ENCODE data around the gene NPLOC4. TPM values are rescaled to one million over a fixed set of nuclear protein-coding genes. Genes with fewer than 3 reads are reported as not detected.

The NPLOC4 gene
- total and polyA plus RNA-seq, 2 of the 8 experiments (the other 6 are each of a cell fraction or from before 2014, with no cell fraction given) = 70.7 to 92.7 TPM

DNA sequence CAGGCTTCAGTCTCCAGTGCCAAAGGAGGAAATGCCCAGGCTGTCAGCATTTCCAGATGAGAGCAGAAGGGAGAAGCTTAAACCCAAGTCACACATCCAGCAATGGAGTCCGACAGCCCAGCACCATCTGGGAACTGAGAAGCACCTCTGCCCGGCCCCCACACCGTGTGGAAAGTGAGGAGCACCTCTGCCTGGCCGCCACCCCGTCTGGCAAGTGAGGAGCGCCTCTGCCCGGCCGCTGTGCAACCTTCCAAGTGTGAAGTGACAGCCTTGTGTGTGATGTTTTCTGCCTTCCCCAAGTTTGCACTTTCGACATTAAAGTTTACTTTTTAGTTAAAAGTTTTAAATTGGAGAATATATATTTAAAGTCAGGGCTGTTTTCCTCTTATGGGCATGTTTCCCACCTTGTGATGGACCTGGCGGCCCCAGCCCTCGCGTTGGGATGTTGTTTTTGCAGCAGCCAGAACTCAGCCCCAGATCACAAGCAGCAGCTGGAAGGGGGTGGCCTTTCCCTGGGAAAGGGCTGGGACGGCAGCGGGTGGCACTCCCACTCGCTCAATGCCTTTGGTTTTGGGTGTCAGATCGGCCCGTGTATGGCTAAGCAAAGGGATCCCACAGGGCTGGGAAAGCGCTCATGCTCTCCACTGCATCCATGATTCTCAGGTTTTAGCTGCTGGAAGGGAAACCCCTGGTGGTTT is 36.8 kb upstream of the NPLOC4 start:
- Histone ChIP-seq H3K4me1 (replicated peaks in 1 of 4; ENCODE audit: control insufficient read depth in 3 of 4, insufficient read depth in 4 of 4, low read length in 3 of 4) (no peaks in the 10 kb centered on the region), H3K4me3 (ENCODE audit: extremely low read depth in 1 of 4, insufficient read depth in 2 of 4, low read depth in 3 of 4, low read length in 4 of 4) (no peak overlapping the region), H2AK5ac (ENCODE audit: low read depth, low read length) (no peak overlapping the region), H3K23ac (ENCODE audit: insufficient read length) (no peak overlapping the region), H4K8ac (ENCODE audit: extremely low read depth, insufficient read depth, low read length) (no peak overlapping the region), H4K20me1 (replicated peaks in 1 of 2; ENCODE audit: control insufficient read depth in 1 of 2, insufficient read depth in 2 of 2, low read length in 2 of 2) (peaks cover 10 to 23% of the 10 kb centered on the region in 2 experiments), H2AFZ (ENCODE audit: low read length) (no peak overlapping the region), H4K91ac (replicated peaks; ENCODE audit: insufficient read length, low read length) (no peak overlapping the region), H2BK15ac (ENCODE audit: low read length) (no peak overlapping the region), H3K27me3 (replicated peaks in 1 of 4; ENCODE audit: control insufficient read depth in 3 of 4, extremely low read depth in 1 of 4, insufficient read depth in 3 of 4, low read length in 3 of 4) (no peaks in the 10 kb centered on the region), H3K9ac (replicated peaks in 1 of 4; ENCODE audit: extremely low read depth in 1 of 4, low read depth in 3 of 4, low read length in 3 of 4) (no peak overlapping the region), H3K4me2 (ENCODE audit: insufficient read depth in 1 of 2, low read depth in 2 of 2, low read length in 2 of 2) (no peak overlapping the region), H3K79me2 (ENCODE audit: control insufficient read depth in 1 of 2, insufficient read depth in 2 of 2, low read length in 2 of 2) (peaks cover 0 to 9% of the 10 kb centered on the region in 2 experiments; a peak in 1 of 4 replicates), H2BK20ac (ENCODE audit: low read length) (no peak overlapping the region), H2BK120ac (replicated peaks; ENCODE audit: low read depth, low read length) (no peak overlapping the region), H3K4ac (replicated peaks; ENCODE audit: insufficient read length, low read depth, low read length) (no peak overlapping the region), H3K36me3 (ENCODE audit: control insufficient read depth in 2 of 4, insufficient read depth in 4 of 4, low read length in 3 of 4) (peaks cover 26 to 53% (median 48%) of the 10 kb centered on the region in 4 experiments), H2BK12ac (ENCODE audit: low read depth, low read length) (no peak overlapping the region), H3K27ac (ENCODE audit: low read depth, low read length) (no peak overlapping the region), H3K79me1 (ENCODE audit: low read depth, low read length) (no peaks in the 10 kb centered on the region; the same call in 1 of the 2 replicates), H3K14ac (ENCODE audit: insufficient read length) (no peak overlapping the region), H4K5ac (ENCODE audit: insufficient read length, low read depth, low read length) (no peak overlapping the region), H3K56ac (replicated peaks; ENCODE audit: insufficient read length, low read depth, low read length) (no peak overlapping the region), H3K23me2 (ENCODE audit: low read depth, low read length) (no peaks in the 10 kb centered on the region), H2BK5ac (ENCODE audit: low read depth, low read length) (no peak overlapping the region), H3K9me3 (ENCODE audit: insufficient read depth in 2 of 2, low read depth in 1 of 2, low read length in 1 of 2) (no peaks in the 10 kb centered on the region), H3K18ac (ENCODE audit: extremely low read depth, low read length) (no peak overlapping the region)
- ChIA-PET POLR2A (ENCODE audit: partially characterized antibody) (interaction anchor here (0.6 to 28.4 kb wide), 8 partner anchors 8 to 53 kb away, joined by 4 to 436 read pairs (median 5); partner anchors contain the start of genes ARL16, HGS, MRPL12 and SLC25A10), CTCF (ENCODE audit: partially characterized antibody) (interaction anchor here (0.6 kb wide), 1 partner anchor 950 kb away, joined by 3 read pairs; no protein-coding TSS in a partner anchor)
- DNase-seq (ENCODE audit: low read depth in 1 of 2, low spot score in 2 of 2) = no peak
- no peak for FAIRE-seq
- WGBS, 2 experiments (ENCODE audit: extremely low coverage in 1 of 2, insufficient coverage in 1 of 2, insufficient read length in 1 of 2, insufficient replicate concordance in 2 of 2, low coverage in 1 of 2, low lambda C conversion rate in 2 of 2, missing lambda C conversion rate in 1 of 2) = 96% methylated on average over 18 of the region's 18 CpGs; no CpG with 5 or more reads in 1 of the 2 experiments
- TF ChIP-seq TAF7 (optimal IDR thresholded peaks at IDR 0.05; ENCODE audit: borderline replicate concordance, low read depth, low read length) (no peak), TBP (IDR thresholded peaks at IDR 0.05; ENCODE audit: low read depth, low read length) (no peak)

Measured in H1 (cell line).